ENCODE measurements around the gene E2F1.
A peak's percentile ranks its signal among the peaks of the same experiment; 100 is the strongest.

Gene E2F1

GRCh38 chr20:33687370-33687915, 1.3 kb upstream of the E2F1 start:
- H3K27ac ChIP-seq = peak overlapping the region; percentile 90
- TF ChIP-seq, protein P1, sequence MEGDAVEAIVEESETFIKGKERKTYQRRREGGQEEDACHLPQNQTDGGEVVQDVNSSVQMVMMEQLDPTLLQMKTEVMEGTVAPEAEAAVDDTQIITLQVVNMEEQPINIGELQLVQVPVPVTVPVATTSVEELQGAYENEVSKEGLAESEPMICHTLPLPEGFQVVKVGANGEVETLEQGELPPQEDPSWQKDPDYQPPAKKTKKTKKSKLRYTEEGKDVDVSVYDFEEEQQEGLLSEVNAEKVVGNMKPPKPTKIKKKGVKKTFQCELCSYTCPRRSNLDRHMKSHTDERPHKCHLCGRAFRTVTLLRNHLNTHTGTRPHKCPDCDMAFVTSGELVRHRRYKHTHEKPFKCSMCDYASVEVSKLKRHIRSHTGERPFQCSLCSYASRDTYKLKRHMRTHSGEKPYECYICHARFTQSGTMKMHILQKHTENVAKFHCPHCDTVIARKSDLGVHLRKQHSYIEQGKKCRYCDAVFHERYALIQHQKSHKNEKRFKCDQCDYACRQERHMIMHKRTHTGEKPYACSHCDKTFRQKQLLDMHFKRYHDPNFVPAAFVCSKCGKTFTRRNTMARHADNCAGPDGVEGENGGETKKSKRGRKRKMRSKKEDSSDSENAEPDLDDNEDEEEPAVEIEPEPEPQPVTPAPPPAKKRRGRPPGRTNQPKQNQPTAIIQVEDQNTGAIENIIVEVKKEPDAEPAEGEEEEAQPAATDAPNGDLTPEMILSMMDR (conservative IDR thresholded peaks at IDR 0.05; ENCODE audit: low read depth) = no peak
- DNase-seq (ENCODE audit: low spot score) = no peak
- POLR2A ChIA-PET (ENCODE audit: low non-redundant PET) = no interaction called here
- CTCF ChIA-PET = interaction anchor here (0.7 kb wide), 1 partner anchor 133 kb away, joined by 3 read pairs; no protein-coding TSS in a partner anchor

DNA sequence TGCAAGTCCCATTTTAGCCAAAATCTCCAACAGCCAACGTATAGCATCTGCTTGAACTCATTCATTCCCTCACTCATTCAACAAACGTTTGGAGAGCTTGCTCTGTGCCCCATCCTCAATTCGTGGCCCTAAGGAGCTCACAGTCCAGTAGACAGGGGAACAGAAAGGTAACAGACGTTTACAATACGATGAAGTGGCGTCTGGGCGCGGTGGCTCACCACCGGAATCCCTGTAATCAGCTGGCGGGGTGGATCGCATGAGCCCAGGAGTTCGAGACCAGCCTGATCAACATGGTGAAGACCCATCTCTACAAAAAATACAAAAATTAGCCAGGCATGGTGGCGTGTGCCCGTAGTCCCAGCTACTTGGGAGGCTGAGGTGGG, 790 bp upstream of the E2F1 start:
- POLR2A ChIA-PET (ENCODE audit: low non-redundant PET) = no interaction called here
- DNase-seq (ENCODE audit: low spot score) = no peak
- TF ChIP-seq, protein P1 (conservative IDR thresholded peaks at IDR 0.05; ENCODE audit: low read depth) = no peak
- peak overlapping the region; percentile 90 for H3K27ac ChIP-seq
- CTCF ChIA-PET = interaction anchor here (0.5 to 0.7 kb wide), 2 partner anchors 33 to 180 kb away, joined by 3 read pairs; no protein-coding TSS in a partner anchor

GRCh38 chr20:33685328-33686099, 671 bp downstream of the E2F1 start:
- peak; percentile 80 for DNase-seq (ENCODE audit: low spot score)
- CTCF ChIA-PET = interaction anchor here (0.7 to 2.2 kb wide), 5 partner anchors 8 to 47 kb away, joined by 3 to 14 read pairs (median 5); partner anchors contain the start of gene ACTL10
- POLR2A ChIA-PET (ENCODE audit: low non-redundant PET) = interaction anchor here (0.6 to 1.1 kb wide), 2 partner anchors 18 to 47 kb away, joined by 3 read pairs; partner anchors contain the start of gene ZNF341
- TF ChIP-seq, protein P1 (conservative IDR thresholded peaks at IDR 0.05; ENCODE audit: low read depth) = no peak
- H3K27ac ChIP-seq = peak overlapping the region; percentile 90

DNA sequence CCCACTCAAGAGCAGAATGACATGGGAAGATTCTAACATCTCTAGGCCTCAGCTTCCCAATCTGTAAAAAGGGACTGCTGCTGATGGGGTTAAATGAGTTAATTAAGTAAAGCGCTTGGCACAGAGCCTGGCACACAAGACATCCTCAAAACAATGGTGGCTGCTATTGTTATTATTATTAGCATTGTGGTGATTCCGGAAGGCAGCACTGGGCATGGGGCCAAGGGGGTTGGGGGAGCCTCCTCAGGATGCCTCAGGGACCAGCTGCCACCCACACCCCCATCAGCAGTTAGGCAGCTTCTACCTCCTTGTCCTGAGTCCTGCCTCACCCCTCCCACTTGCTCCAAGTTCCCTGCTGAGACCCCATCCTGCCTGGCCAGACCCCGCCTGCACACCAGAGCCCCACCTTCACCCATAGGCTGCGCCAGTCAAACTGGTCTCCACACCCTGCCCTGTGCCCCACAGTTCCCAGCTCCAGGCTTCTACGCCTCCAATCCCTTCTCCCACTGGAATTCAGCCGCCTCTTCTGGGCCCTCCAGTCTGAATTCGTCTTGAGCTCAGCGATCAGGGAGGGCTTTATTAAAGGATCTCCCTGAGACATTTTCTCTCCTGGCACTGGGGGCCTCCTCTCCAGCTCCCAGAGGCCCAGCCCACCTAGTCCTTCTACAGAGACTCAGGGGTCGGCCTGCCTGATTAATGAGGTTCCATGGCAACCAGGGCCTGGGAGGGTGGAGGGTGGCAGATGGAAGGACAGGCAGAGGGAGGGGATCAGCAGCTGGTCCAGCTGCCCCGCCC, 1.5 kb downstream of the E2F1 start:
- DNase-seq (ENCODE audit: low spot score) = no peak
- peak overlapping the region; percentile 90 for H3K27ac ChIP-seq
- TF ChIP-seq, protein P1 (conservative IDR thresholded peaks at IDR 0.05; ENCODE audit: low read depth) = no peak
- ChIA-PET POLR2A (ENCODE audit: low non-redundant PET) (interaction anchor here (1.1 kb wide), 1 partner anchor 48 kb away, joined by 3 read pairs; the partner anchor contains the start of gene ZNF341), CTCF (interaction anchor here (0.7 to 2.2 kb wide), 6 partner anchors 9 to 48 kb away, joined by 3 to 14 read pairs (median 4); partner anchors contain the start of gene ACTL10)

DNA sequence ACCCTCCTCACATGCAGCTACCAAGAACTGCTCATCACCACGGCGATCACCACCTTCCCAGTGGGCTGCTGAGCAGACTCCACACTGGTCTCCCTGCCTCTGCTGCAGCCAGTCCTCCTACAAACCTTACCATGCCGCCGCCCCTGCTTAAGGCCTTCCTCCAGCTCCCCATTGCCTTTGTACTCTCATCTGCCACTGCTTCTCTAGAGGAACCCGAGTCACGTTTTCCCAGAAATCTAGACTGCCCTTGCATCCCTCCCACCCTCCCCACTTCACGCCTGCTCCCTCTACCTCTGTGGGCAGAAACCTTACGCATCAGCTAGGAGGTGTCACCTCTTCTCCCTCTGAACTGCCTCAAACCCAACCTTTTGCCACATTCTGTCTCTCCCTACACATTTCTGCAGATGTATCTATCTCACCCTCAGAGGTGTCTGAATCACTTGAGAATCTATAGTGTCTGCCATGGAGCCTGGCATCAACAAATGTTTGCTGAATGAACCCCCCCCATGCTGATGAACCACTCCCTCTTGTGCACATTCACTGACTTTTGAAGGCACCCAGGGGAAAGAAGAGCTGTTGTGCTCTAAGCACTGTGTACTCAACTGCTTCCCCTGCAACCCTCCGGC, 4.3 kb downstream of the E2F1 start:
- ChIA-PET POLR2A (ENCODE audit: low non-redundant PET) (no interaction called here), CTCF (interaction anchor here (0.6 to 1.2 kb wide), 2 partner anchors 14 to 1832 kb away, joined by 3 to 4 read pairs; no protein-coding TSS in a partner anchor)
- peak overlapping the region; percentile 41 for H3K27ac ChIP-seq
- TF ChIP-seq, protein P1 (conservative IDR thresholded peaks at IDR 0.05; ENCODE audit: low read depth) = no peak
- no peak for DNase-seq (ENCODE audit: low spot score)

Measured in RWPE1 (cell line).